KBM-7 (cell line): ENCODE results near the gene SIRT3.
A peak's percentile ranks its signal among the peaks of the same experiment; 100 is the strongest.

Experiments
- DNase-seq: peaks from one replicate; pipeline ENCODE4 v3.0.0-alpha.2; 2015
- in situ Hi-C: fragments of 300-500 bp; cut with MboI; formaldehyde crosslinking; loops from 2 replicates; pipeline ENCODE4 v1.14.3; 2020; ENCODE audit warnings: low sequenced_read_pairs, low pct_unique_long_range_greater_than_20kb, mixed read lengths

Gene SIRT3

GRCh38 chr11:235997-236773 is at the start of gene SIRT3:
TSS of gene SIRT3 (minus strand) at chr11:236342. CDS start at chr11:236328, 14 bp downstream.
- DNase-seq: peak; percentile 69
- in situ Hi-C loops: no loop called here

- no peak for DNase-seq
- in situ Hi-C loops: no loop called here
These were observed 49.7 kb upstream of the SIRT3 start for GRCh38 chr11:285894-286220.

GRCh38 chr11:285021-285893 is 49.1 kb upstream of the SIRT3 start:
- no peak for DNase-seq
- in situ Hi-C loops: no loop called here

- no peak for DNase-seq
- in situ Hi-C loops: no loop called here
These were observed 48.2 kb upstream of the SIRT3 start for GRCh38 chr11:284105-285020.

- in situ Hi-C loops: no loop called here
- no peak for DNase-seq
These were observed 47.4 kb upstream of the SIRT3 start for GRCh38 chr11:283405-284104.

GRCh38 chr11:282630-283360 is 46.7 kb upstream of the SIRT3 start:
- in situ Hi-C loops: no loop called here

GRCh38 chr11:282171-282570 is 46.0 kb upstream of the SIRT3 start:
- no peak for DNase-seq
- in situ Hi-C loops: no loop called here

More at GRCh38 chr11:282630-283360, 46.7 kb upstream of the SIRT3 start:
- no peak for DNase-seq

GRCh38 chr11:281486-282161 is 45.5 kb upstream of the SIRT3 start:
- no peak for DNase-seq
- in situ Hi-C loops: no loop called here

- DNase-seq: peak; percentile 39
- in situ Hi-C loops: no loop called here
These were observed 44.8 kb upstream of the SIRT3 start for GRCh38 chr11:280706-281485.

- no peak for DNase-seq
- in situ Hi-C loops: no loop called here
These were observed 44.0 kb upstream of the SIRT3 start for GRCh38 chr11:279966-280705.

- in situ Hi-C loops: no loop called here
- DNase-seq: no peak
These were observed 43.2 kb upstream of the SIRT3 start for GRCh38 chr11:279040-279965.

GRCh38 chr11:278001-278951 is 42.1 kb upstream of the SIRT3 start, which contains the start of gene NLRP6:
TSS of gene NLRP6 (plus strand) at chr11:278407. CDS start at chr11:278570, 163 bp downstream.
- DNase-seq: no peak
- in situ Hi-C loops: no loop called here

GRCh38 chr11:276219-276618 is 40.1 kb upstream of the SIRT3 start:
- DNase-seq: no peak
- in situ Hi-C loops: no loop called here

- no peak for DNase-seq
- in situ Hi-C loops: no loop called here
These were observed 36.7 kb upstream of the SIRT3 start for GRCh38 chr11:272931-273198.
